Tibial nerve (tissue), 3 donors: Measurements from ENCODE around the gene PIP5K1B.

Source experiments
- CTCF ChIP-seq, 5 experiments: fragments of 200-600 bp in 3 of 5; fragments of 450-650 bp in 2 of 5; sonication (generic) in 3 of 5; IDR thresholded peaks; one replicate each; pipeline ENCODE4 v1.5.1; 2016 to 2019; ENCODE audit warnings: antibody characterized with exemption in 5 of 5, mild to moderate bottlenecking in 3 of 5, moderate library complexity in 2 of 5
- POLR2A ChIP-seq, 2 donors: fragments of 450-650 bp; IDR thresholded peaks; one replicate each; pipeline ENCODE4 v1.6.1; 2017; ENCODE audit warnings: antibody characterized with exemption in 2 of 2, mild to moderate bottlenecking in 2 of 2, moderate library complexity in 2 of 2

DNA sequence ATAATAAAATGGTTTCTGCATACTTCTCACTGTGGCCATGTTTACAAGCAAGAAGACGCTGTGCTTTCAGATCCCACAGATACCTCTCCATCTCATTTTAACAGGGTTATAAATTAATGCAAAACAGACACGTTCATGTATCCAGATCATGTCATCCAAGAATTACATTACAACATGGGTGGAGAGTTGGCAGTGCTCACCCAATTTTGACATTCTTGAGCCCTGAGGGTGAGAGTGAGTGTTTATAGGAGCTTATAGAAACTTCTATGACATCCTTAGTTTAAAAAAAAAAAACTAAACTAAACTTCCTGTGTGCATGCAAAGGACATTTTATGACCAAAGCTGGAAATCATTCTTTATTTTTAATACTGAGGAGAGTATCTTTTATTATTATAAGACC lies 299.8 kb downstream of the PIP5K1B start:
- TF ChIP-seq CTCF (IDR thresholded peaks at IDR 0.05) (no peak), POLR2A (IDR thresholded peaks at IDR 0.05) (no peak)
